Stimulated activated CD4-positive, alpha-beta T cell treated with anti-CD3 and anti-CD28 coated beads, Interleukin-4, amount 100 ng/mL, for 4 hours (primary cell): ENCODE data around the gene TSC2.

Experiments used
- DNase-seq, 2 experiments: peaks; one replicate each; pipeline ENCODE4 v3.0.0-alpha.2; 2020

The TSC2 gene

DNA sequence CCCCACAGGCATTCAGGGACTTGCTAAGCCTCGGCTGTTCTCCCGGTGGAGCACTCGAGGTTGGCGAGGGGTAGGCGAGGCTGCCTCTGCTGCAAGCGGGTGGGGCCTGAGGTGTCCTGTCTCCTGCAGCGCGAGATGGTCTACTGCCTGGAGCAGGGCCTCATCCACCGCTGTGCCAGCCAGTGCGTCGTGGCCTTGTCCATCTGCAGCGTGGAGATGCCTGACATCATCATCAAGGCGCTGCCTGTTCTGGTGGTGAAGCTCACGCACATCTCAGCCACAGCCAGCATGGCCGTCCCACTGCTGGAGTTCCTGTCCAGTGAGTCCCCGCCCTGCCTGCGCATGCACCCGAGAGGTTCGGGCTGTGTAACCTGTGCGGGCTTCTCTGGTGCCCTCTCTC is 26.3 kb downstream of the TSC2 start:
- no peak for DNase-seq

DNA sequence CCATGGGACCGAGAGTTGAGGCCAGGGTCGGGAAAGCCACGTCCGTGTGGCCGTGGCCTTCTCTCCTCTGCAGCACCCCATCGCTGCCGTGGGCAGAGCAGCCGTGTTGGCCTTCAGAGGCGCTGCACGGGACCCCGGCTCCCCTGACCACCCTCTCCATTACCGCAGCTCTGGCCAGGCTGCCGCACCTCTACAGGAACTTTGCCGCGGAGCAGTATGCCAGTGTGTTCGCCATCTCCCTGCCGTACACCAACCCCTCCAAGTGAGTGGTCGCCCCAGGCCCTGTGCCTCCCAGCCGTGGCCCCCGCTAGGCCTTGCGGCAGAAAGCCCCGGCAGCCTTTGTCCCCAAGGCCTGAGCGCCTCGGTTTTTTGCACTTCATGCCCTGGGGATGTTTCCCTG is 27.8 kb downstream of the TSC2 start:
- DNase-seq: no peak

DNA sequence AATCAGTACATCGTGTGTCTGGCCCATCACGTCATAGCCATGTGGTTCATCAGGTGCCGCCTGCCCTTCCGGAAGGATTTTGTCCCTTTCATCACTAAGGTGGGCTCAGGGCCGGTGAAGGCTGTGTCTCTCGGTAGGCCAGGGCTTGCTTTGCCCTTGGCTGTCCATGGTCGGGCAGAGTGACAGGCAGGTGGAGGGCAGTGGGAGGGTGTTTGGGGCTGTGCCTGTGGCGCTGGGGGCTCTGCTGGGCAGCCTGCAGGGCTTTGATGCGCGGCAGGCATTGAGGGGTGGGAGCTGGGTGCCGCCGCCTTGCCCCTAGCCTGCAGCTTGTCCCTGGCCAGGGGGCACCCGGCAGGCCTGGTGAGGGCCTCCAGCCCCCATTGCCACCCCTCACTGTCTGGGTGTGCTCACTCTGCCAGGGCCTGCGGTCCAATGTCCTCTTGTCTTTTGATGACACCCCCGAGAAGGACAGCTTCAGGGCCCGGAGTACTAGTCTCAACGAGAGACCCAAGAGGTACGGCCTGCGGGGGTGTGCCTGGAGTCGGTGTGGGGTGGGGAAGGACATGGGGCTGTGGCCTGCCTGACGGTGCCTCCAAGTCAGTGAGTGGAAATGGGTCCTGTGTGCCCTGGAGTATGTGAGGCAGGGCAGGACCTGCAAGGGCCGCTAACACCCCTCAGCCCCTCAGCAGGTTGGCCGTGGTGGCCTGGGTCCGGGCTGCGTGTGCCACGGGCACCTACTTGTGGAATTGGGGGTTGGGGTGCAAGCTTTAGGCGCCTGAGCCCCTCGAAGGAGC is 28.5 kb downstream of the TSC2 start:
- no peak for DNase-seq

DNA sequence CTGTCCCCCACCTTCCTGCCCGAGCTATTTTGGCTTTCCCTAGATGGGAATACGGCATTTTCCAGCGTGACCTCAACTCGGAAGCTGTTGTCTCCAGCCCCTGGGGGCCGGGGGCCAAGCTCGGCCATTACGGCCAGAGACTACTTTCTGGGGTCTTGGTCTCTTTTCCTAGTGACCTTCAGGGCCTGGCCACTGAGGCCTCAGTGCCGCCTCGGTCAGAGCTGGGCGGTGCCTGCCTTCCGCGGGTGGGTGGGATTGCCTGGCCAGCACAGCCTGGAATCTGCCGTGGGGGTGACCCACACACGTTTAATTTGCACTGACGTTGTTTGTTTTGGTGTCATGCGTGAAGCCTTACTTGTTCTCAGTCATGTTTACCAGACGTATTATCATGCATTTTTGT is 29.2 kb downstream of the TSC2 start:
- no peak for DNase-seq

DNA sequence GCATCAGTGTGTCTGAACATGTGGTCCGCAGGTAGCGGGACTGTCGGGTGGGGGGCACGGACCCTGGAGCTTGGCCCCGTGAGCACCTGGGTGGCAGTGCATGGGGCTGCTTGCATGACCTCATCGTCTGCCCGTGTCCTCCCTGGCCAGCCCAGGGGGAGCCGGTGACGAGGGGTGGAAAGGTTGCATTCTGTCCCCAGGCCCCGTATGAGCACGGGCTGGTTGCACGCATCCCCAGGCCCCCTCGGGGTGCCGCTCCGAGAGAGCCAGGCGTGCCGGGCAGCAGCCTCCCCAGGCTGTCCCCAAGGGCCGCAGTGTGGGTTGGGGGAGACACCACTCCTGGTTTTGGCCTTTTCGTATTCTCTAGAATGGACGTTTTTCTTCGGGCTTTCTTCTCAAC is 29.9 kb downstream of the TSC2 start:
- no peak for DNase-seq

DNA sequence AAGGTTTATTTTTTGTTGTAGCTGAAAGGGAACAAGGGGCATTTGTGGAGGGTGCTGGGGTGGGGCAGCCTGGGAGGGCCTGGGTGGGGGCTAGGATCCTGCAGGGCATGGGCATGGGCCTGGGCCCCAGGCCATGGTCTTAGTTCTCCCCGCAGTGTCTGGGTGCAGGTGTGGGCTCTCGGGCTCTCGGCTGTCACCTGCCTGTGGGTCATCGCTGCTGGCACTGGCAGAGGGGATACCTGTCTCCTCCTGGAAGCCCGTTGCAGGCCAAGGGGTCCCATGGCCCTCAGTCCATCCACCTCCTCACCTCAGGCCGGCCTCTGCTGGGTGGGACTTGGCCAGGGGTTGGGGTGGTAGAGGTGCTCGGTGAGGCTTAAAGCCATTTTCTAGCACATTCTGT is 30.3 kb downstream of the TSC2 start:
- no peak for DNase-seq

DNA sequence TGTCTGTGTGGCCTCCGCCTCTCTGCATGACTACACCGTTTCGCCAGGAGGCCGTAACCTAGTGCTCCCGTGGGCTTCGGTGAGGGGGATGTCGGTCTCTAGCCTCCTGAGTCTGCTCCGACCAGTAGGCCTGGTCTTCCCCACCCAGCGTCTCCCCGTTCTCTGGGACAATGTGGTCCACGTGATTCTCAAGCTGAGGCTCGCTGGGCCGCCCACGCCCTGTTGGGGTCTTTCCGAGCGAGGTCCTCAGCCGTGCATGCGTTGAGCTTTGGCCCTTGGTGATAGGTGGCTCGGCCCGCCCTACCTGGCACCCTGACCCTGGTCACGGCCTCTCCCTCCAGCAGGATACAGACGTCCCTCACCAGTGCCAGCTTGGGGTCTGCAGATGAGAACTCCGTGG is 30.9 kb downstream of the TSC2 start:
- no peak for DNase-seq

DNA sequence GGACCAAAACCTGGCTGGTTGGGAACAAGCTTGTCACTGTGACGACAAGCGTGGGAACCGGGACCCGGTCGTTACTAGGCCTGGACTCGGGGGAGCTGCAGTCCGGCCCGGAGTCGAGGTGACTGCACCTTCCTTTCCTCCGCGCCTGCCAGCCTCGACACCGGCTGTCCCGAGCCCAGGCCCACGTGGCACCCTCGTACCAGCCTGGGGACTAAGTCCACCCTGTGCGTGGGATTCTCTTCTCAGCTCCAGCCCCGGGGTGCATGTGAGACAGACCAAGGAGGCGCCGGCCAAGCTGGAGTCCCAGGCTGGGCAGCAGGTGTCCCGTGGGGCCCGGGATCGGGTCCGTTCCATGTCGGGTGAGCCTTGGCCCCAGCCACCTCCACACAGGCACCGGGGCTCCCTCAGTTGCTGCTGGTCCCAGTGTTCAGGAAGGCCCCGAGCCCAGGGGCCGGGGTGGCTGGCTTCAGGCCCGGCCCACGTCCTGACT is 31.6 kb downstream of the TSC2 start:
- DNase-seq: no peak

DNA sequence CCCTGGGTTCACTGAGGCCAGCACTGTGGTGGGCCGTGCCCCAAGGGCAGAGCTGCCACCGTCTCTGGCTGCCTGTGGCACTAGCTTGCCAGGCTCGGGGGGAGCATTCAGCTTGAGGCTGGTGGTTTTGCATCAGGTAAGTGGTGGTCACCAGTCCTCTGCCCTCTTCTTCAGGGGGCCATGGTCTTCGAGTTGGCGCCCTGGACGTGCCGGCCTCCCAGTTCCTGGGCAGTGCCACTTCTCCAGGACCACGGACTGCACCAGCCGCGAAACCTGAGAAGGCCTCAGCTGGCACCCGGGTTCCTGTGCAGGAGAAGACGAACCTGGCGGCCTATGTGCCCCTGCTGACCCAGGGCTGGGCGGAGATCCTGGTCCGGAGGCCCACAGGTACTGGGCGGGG is 32.2 kb downstream of the TSC2 start:
- no peak for DNase-seq

DNA sequence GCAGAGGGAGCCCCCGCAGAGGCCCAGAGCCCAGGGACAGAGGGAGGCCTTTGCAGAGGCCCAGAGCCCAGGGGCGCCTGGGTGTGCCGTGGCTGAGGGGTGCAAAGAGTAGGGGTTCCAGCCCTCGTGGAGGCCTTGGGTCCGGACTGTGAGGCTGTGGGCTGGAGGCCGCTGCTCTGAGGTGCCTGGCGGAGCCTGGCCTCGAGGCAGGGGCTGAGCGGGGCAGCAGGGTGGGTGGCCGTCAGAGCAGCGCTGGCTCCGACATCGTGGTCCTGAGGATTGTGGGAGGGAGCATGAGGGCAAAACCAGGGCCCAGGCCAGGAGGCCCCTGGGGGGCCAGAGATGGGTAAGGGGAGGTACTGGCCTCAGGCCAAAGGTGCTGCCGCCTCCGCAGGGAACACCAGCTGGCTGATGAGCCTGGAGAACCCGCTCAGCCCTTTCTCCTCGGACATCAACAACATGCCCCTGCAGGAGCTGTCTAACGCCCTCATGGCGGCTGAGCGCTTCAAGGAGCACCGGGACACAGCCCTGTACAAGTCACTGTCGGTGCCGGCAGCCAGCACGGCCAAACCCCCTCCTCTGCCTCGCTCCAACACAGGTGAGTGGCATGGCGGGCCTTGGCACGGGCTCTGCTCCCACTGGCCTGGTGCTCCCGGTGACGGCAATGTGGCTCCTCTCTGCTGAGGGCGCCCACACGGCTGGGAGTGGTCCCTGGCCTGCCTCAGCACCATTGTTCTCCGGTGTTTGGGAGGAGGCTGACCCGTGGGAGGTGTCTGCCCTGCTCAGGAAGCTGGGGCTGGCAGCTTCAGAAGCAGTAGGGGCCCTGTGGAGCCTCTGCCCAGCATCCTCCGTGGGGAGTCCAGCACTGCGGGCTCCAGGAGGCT is 33.7 kb downstream of the TSC2 start:
- DNase-seq: no peak

DNA sequence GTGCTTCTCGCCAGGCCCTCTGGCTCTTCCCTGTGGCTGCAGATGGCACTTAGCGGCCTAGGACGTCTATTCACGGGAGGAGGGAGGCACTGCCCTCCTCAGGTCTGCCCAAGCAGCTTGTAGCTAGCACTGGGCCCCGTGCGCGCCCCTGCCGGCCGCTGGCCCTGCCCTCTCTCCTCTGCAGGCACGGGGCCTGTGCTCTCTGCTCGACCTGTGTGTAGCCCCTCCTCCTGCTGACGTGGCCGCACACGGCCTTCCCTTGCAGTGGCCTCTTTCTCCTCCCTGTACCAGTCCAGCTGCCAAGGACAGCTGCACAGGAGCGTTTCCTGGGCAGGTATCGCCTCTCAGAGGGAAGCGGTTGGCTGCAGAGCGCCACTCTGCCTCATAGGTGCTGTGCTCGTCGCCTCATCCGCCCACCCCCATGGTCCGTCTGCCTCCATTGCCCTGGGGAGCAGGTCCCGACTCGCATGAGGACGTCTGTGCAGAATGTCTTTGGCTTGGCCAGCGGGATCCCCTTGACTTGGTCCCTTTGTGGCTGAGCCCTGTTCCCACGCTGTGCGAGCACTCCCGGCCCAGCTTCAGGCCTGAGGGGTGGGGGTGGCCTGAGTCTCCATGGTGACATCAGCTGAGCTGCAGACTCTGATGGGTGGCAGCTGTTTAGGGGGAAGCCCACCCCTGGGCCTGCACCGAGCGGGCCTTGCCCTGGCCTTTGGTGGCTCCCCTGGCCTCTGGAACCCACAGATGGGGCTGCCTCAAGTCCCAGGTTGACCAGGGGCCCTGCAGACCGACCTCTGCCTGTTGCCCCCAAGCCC is 34.6 kb downstream of the TSC2 start:
- no peak for DNase-seq

DNA sequence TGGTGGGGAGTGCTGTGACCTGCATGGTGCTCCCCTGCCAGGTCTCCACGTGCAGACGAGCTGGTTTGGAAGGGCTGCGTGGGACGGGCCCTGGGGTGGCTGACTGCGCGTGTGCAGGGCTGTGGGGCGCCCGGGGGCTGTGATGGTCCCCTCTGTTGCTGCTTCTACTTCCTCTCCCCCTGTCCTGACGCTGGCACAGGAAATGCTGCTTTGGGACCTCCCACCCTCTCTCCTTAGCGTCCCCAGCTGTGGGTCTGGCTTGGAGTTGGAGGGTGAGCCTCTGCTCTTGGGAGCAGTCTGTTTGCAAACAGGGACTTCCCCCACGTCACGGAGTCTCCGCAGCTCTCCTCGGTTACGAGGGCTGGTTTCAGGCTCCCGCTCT is 35.2 kb downstream of the TSC2 start:
- DNase-seq: no peak

DNA sequence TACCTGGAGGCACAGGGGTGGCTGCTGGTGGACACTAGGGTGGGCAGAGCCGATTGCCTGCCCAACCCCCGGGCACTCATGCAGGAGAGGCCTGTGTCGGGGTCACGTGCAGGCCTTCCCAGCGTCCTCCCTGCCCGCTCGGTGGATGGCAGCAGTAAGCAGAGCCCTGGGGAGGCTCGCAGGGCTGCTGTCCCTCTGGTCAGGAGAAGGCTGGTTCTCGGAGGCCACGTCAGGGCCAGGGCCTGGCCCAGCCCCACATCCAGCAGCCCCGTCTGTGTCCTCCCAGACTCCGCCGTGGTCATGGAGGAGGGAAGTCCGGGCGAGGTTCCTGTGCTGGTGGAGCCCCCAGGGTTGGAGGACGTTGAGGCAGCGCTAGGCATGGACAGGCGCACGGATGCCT is 35.6 kb downstream of the TSC2 start:
- DNase-seq: no peak

DNA sequence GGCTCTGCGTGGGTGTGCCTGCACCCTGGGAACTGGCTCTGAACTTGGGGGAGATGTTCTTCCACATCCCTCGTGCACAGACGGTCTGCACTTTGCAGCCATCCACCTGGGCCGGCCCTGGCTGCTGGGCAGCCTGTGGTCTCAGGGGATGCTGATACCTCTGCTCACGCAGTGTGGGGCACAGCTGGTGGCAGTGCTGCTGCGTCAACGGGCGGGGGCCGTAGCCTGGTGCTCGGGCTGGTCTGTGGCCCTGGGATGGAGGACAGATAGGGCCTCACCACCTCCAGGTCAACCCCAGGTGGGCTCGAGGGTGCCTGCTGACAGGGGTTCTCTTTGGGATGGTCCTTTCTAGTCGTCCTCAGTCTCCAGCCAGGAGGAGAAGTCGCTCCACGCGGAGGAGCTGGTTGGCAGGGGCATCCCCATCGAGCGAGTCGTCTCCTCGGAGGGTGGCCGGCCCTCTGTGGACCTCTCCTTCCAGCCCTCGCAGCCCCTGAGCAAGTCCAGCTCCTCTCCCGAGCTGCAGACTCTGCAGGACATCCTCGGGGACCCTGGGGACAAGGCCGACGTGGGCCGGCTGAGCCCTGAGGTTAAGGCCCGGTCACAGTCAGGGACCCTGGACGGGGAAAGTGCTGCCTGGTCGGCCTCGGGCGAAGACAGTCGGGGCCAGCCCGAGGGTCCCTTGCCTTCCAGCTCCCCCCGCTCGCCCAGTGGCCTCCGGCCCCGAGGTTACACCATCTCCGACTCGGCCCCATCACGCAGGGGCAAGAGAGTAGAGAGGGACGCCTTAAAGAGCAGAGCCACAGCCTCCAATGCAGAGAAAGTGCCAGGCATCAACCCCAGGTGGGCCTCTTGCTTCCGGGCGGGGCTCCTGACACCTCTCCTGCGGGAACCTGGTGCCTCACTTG is 36.3 kb downstream of the TSC2 start:
- no peak for DNase-seq

DNA sequence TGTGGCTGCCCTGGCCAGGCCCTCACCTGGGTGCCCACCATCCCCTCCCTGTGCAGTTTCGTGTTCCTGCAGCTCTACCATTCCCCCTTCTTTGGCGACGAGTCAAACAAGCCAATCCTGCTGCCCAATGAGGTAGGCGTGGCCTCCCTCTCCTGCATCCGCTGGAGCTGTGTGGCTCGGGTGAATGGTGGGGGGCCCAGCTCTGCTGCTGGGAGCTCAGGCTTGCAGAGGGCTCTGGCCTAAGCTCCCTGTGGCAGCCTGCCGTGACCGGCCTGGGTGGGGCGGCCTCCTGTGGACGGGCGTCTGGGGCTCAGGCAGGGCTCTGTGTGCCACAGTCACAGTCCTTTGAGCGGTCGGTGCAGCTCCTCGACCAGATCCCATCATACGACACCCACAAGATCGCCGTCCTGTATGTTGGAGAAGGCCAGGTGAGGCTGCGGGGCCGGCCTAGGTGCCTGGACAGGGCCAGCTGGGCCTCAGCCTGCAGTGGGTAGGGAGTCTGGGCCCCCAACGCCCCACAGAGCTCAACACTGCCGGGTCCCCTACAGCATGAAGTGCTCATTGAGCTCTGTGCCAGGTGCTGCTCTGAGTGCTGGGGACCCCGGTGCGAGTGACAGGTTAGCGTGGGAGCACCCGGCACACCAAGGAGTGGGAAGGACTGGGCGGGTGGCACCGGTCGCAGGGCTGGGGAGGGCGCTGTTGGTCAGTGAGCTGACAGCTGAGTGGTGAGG is 37.3 kb downstream of the TSC2 start:
- no peak for DNase-seq

DNA sequence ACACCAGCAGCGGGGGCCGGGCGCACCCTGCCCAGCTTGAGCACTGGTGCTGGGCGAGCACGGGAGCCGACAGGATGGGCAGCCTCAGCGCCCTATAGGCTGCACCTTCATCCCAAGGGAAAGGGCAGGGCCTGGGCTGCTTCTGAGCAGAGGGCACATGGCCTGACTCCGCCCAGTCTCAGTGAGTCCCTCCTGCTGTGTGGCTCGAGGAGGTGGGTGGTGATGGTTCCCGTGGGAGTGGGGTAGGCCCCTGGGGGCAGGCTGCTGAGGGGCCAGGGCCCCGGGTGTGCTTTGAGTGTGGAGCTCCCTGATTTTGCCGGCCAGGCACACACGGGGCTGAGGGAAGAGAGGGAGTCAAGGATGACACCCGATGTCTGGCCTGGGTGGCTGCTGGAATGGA is 37.9 kb downstream of the TSC2 start:
- DNase-seq: no peak

DNA sequence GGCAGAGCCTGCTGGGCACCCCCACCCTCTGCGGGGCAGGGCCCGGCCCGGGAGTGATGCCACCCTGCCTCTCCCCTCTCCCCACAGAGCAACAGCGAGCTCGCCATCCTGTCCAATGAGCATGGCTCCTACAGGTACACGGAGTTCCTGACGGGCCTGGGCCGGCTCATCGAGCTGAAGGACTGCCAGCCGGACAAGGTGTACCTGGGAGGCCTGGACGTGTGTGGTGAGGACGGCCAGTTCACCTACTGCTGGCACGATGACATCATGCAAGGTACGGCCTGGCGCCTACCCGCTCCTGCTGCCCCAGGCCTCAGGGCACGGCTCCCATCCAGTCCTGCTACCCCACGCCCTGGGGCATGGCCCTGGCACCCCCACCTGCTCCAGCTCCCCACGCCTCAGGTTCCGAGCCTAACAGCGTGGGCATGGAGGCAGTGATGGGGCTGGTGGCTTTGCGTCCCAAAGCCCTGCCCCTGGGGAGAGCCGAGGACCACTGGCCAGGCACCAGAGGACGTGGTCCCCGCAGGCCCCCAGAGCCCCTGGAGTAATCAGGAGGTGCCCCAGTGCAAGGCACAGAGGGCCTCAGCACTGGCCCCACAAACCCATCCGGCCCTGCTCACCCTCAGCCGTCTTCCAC is 38.4 kb downstream of the TSC2 start:
- DNase-seq: no peak

DNA sequence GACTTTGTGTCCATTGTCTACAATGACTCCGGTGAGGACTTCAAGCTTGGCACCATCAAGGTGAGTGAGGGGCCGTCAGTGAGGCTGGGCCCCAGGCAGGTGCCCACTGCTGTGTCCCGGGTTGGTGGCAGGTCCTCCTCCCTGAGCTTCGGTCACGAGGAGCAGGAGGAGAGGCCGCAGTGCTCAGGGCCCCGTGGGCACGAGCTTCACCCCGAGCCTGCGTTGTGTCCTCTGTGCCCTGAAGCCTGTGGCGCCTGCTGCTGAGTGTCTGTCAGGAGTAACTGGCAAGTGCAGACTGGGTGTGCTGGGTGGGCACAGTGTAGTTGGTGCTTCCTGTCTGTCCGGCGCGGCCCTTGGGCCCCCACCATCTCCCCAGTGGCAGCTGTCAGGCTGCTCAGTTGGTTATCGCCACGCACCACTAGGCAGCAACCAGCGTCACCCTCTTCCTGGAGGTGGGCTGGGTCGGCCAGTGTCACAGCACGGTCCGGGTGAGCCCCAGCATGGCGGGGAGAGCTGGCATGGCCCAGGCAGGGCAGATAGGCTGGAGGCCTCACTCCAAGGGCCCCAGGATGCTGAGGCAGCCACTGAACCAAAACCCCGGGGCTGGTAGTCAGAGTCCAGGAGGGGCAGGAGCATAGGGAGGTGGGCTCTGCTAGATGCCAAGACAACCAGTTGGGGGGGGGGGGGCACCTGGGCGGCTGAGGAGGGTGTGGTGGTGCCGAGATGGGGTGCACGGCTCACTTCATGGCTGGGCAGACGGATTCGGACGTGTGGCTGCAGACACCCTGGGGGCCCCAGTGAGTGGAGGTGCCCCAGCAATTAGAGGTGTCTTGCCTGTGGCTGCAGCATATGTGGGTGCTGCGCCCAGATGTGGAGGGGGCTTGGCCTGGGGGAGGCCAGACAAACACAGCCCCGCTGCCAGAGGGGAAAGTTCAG is 39.3 kb downstream of the TSC2 start:
- DNase-seq: no peak

DNA sequence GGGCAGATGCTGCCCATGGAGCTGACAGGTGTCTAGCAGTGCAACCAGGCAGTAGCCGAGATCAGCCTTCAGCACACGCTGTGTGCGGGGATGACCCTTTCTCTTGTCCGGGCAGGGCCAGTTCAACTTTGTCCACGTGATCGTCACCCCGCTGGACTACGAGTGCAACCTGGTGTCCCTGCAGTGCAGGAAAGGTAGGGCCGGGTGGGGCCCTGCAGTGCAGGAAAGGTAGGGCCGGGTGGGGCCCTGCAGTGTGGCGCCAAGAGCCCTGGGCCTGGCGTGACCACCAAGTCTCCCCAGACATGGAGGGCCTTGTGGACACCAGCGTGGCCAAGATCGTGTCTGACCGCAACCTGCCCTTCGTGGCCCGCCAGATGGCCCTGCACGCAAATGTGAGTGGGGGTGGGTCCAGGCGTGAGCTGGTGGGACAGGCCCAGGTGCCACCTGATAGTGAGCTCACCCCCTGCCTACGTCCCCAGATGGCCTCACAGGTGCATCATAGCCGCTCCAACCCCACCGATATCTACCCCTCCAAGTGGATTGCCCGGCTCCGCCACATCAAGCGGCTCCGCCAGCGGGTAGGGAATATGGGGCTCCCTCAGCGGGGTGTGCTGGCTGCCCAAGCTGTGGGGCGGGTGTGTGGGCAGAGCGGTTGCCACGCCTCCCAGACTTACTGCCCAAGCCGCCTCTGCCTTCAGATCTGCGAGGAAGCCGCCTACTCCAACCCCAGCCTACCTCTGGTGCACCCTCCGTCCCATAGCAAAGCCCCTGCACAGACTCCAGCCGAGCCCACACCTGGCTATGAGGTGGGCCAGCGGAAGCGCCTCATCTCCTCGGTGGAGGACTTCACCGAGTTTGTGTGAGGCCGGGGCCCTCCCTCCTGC is 40.2 kb downstream of the TSC2 start:
- no peak for DNase-seq
